ENCODE results near the gene MT1F.

DNA sequence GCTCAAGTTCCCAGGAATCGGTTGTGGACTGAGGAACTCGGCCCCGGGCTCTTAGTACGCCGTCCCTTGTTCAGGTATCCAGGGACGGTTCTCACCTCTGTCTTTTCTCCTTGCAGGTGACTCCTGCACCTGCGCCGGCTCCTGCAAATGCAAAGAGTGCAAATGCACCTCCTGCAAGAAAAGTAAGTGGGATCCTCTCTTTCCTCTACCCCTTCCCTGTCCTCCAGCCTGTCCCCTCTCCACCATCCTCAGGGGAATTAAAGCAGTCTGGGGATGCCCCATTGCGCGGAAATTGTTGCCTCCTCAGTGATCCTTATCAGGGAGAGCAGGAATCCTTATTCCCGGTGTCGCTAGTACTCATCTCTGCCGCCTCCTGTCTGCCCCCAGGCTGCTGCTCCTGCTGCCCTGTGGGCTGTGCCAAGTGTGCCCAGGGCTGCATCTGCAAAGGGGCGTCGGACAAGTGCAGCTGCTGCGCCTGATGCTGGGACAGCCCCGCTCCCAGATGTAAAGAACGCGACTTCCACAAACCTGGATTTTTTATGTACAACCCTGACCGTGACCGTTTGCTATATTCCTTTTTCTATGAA, 48.8 kb upstream of the MT1F start:
- TF ChIP-seq, protein P1, sequence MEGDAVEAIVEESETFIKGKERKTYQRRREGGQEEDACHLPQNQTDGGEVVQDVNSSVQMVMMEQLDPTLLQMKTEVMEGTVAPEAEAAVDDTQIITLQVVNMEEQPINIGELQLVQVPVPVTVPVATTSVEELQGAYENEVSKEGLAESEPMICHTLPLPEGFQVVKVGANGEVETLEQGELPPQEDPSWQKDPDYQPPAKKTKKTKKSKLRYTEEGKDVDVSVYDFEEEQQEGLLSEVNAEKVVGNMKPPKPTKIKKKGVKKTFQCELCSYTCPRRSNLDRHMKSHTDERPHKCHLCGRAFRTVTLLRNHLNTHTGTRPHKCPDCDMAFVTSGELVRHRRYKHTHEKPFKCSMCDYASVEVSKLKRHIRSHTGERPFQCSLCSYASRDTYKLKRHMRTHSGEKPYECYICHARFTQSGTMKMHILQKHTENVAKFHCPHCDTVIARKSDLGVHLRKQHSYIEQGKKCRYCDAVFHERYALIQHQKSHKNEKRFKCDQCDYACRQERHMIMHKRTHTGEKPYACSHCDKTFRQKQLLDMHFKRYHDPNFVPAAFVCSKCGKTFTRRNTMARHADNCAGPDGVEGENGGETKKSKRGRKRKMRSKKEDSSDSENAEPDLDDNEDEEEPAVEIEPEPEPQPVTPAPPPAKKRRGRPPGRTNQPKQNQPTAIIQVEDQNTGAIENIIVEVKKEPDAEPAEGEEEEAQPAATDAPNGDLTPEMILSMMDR (conservative IDR thresholded peaks at IDR 0.05 in 1 of 2, IDR thresholded peaks at IDR 0.05 in 1 of 2; ENCODE audit: extremely low read depth in 1 of 2, insufficient read depth in 1 of 2, low read depth in 1 of 2, low read length in 2 of 2), result no peak
- no peak for TF ChIP-seq EZH2 (IDR thresholded peaks at IDR 0.05; ENCODE audit: borderline replicate concordance, low read length)
